ENCODE measurements around the gene FCHO1. TPM values are rescaled to one million over a fixed set of nuclear protein-coding genes. Genes with fewer than 3 reads are reported as not detected.
"Not testable (repeated sequence)": the region's sequence is repeated elsewhere in the genome, so short reads cannot be mapped to it uniquely, and the experiment has no call there.

The FCHO1 gene
- total RNA-seq, 4 donors from 2014 or later: 0.60 to 26.9 (median 3.8) TPM

DNA sequence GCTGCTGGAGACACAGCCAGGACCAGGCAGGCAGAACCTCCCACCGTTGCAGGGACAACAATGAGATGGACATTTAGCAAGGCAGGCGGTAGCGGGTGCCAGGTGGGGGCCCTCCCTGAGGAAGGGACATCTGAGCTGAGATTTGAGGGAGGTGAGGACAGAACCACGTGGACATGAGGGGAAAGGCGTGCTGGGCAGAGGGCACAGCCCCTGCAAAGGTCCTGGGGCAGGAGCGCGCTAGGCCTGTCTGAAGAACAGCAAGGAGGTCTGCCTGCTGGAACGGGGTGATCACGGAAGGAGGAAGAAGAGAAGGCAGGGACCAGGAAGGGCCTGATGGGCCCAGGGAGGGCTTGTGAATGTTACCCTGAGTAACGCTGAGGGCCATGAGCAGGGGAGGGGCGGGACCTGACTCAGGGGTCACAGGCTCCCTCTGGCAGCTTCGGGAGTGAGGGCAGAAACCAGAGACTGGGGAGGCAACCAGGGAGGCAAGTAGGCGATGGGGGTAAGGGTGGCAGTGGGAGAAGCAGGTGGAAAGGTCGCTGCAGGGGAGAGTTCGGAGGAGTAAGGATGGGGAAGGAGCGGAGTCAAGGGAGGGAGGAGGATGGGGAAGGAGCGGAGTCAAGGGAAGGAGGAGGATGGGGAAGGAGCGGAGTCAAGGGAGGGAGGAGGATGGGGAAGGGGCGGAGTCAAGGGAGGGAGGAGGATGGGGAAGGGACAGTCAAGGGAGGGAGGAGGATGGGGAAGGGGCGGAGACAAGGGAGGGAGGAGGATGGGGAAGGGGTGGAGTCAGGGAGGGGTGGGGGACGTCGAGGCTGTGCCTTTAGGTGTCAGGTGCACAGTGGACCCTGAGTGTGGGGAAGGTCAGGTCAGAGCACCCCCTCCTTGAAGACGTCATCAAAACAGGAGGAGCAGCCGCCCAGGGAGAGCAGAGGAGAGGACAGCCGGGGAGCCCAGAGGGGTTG is 28.0 kb downstream of the FCHO1 start:
- Histone ChIP-seq H3K9me3 (no peaks in the 10 kb centered on the region), H3K36me3 (no peaks in the 10 kb centered on the region), H3K27me3 (peaks cover 20% of the 10 kb centered on the region), H3K4me3 (peak overlapping the region in 1 of 4 donors; percentile 18), H3K27ac (no peak overlapping the region), H3K4me1 (peaks cover 0 to 15% (median 12%) of the 10 kb centered on the region in 4 donors)
- DNase-seq: peak; percentile 33
- in situ Hi-C loops (cut with MboI; ENCODE audit: low pct_ligation_motif_present in 1 of 4, low pct_unique_long_range_greater_than_20kb in 1 of 4, low sequenced_read_pairs in 3 of 4): loop anchor here in 1 of 4 donors (10.0 kb wide), 1 partner anchor 74 kb away; no protein-coding TSS in a partner anchor
- TF ChIP-seq EP300 (IDR thresholded peaks at IDR 0.05; ENCODE audit: low read depth) (no peak), POLR2A (IDR thresholded peaks at IDR 0.05) (no peak), POLR2AphosphoS5 (IDR thresholded peaks at IDR 0.05) (no peak)
- TF ChIP-seq, protein P1, sequence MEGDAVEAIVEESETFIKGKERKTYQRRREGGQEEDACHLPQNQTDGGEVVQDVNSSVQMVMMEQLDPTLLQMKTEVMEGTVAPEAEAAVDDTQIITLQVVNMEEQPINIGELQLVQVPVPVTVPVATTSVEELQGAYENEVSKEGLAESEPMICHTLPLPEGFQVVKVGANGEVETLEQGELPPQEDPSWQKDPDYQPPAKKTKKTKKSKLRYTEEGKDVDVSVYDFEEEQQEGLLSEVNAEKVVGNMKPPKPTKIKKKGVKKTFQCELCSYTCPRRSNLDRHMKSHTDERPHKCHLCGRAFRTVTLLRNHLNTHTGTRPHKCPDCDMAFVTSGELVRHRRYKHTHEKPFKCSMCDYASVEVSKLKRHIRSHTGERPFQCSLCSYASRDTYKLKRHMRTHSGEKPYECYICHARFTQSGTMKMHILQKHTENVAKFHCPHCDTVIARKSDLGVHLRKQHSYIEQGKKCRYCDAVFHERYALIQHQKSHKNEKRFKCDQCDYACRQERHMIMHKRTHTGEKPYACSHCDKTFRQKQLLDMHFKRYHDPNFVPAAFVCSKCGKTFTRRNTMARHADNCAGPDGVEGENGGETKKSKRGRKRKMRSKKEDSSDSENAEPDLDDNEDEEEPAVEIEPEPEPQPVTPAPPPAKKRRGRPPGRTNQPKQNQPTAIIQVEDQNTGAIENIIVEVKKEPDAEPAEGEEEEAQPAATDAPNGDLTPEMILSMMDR (IDR thresholded peaks at IDR 0.05): no peak
- WGBS, 2 donors (ENCODE audit: low coverage in 1 of 2): 6 to 20% methylated on average over 12 to 25 of the region's 25 CpGs
- intact Hi-C loops (cut with DNase I; ENCODE audit: low total_unique reads): no loop called here

DNA sequence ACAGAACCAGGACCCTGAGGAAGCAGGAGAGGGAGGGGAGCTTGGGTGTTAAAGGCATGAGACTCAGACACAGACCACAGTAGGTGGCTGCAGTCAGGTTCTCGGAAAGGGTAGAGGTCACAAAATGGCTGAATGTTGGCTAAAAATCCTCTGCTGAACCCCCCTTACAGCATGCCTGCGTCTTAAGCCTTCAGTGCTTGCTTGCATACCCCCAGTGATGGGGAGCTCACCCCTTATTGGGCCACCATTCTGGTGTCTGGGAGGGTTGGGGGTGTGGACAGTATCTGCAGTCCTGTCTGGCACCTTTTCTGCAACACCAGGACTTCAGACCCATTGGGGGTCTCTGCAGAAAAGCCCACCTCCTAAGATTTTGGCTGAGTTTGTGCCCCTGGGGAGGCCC is 29.5 kb downstream of the FCHO1 start:
- DNase-seq: no peak
- in situ Hi-C loops (cut with MboI; ENCODE audit: low pct_ligation_motif_present in 1 of 4, low pct_unique_long_range_greater_than_20kb in 1 of 4, low sequenced_read_pairs in 3 of 4): no loop called here
- Histone ChIP-seq H3K27ac (no peak overlapping the region), H3K36me3 (no peaks in the 10 kb centered on the region), H3K4me3 (no peak overlapping the region), H3K4me1 (peaks cover 0 to 16% (median 12%) of the 10 kb centered on the region in 4 donors), H3K27me3 (peaks cover 20% of the 10 kb centered on the region), H3K9me3 (no peaks in the 10 kb centered on the region)
- WGBS, 2 donors (ENCODE audit: low coverage in 1 of 2): 83 to 91% methylated on average over 1 to 2 of the region's 2 CpGs
- intact Hi-C loops (cut with DNase I; ENCODE audit: low total_unique reads): no loop called here
- TF ChIP-seq, protein P1 (IDR thresholded peaks at IDR 0.05): no peak
- TF ChIP-seq POLR2AphosphoS5 (IDR thresholded peaks at IDR 0.05) (no peak), EP300 (IDR thresholded peaks at IDR 0.05; ENCODE audit: low read depth) (no peak)

DNA sequence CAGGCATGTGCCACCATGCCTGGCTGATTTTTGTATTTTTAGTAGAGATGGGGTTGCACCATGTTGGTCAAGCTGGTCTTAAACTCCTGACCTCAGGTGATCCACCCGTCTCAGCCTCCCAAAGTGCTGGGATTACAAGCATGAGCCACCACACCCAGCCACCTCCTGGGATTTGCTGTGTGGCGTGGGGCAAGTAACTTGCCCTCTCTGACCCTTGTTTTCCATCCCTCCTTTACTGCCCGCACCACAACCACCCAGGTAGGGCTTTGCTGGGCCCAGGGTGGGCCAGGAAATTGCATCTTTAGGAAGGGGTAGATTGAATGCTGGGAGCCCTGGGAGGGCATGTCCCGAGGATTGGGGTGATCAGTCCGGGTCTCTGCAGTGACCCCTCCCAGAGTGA is 32.4 kb downstream of the FCHO1 start:
- WGBS, 2 donors (ENCODE audit: low coverage in 1 of 2): 81 to 100% methylated on average over 1 to 5 of the region's 5 CpGs
- H3K36me3 ChIP-seq; H3K27ac ChIP-seq; H3K9me3 ChIP-seq; in situ Hi-C loops (cut with MboI; ENCODE audit: low pct_ligation_motif_present in 1 of 4, low pct_unique_long_range_greater_than_20kb in 1 of 4, low sequenced_read_pairs in 3 of 4); DNase-seq; H3K4me1 ChIP-seq; H3K4me3 ChIP-seq; intact Hi-C loops (cut with DNase I; ENCODE audit: low total_unique reads): not testable (repeated sequence)
- H3K27me3 ChIP-seq: peaks cover 16% of the 10 kb centered on the region

DNA sequence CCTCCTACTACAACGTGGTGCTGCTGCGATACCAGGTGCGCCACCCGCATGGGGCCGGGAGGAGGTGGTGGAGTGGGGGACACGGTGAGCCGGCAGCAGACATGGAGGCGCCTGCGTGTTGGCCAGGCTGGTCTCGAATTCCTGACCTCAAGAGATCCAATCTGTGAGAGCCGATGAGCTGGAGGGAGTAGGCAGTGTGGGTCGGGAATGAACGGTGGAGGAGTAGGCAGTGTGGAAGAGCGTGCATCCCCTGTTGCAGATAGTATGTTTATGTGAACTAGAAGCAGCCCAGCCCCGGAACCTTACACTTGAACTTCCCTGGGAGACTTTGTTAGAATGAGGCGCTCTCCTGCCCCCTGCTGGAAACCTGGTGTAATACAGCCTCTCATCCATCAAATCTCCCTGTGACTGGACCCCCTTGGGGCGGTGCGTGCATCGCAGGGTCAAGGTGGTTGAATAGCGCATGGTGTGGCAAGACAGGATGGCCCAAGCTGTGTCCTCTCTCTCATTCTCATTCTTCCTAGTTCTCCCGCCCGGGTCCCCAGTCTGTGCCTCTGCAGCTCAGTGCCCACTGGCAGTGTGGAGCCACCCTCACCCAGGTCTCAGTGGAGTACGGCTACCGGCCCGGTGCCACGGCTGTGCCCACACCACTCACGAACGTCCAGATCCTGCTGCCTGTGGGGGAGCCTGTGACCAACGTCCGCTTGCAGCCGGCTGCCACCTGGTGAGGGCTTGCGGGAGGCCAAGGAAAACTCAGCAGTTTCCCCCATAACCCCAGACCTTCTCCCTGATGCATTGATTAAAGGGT is 33.1 kb downstream of the FCHO1 start:
- Histone ChIP-seq H3K27me3 (peaks cover 12% of the 10 kb centered on the region), H3K27ac (no peak overlapping the region), H3K4me1 (peaks cover 0 to 3% (median 0%) of the 10 kb centered on the region in 4 donors), H3K36me3 (no peaks in the 10 kb centered on the region), H3K9me3 (no peaks in the 10 kb centered on the region), H3K4me3 (no peak overlapping the region)
- TF ChIP-seq, protein P1 (IDR thresholded peaks at IDR 0.05): peak; percentile 74 to 83 (median 79)
- TF ChIP-seq EP300 (IDR thresholded peaks at IDR 0.05; ENCODE audit: low read depth) (no peak), POLR2AphosphoS5 (IDR thresholded peaks at IDR 0.05) (no peak), POLR2A (IDR thresholded peaks at IDR 0.05) (no peak)
- DNase-seq: peak; percentile 76
- in situ Hi-C loops (cut with MboI; ENCODE audit: low pct_ligation_motif_present in 1 of 4, low pct_unique_long_range_greater_than_20kb in 1 of 4, low sequenced_read_pairs in 3 of 4) (no loop called here), intact Hi-C loops (cut with DNase I; ENCODE audit: low total_unique reads) (no loop called here)
- WGBS, 2 donors (ENCODE audit: low coverage in 1 of 2): 46% methylated on average over 25 of the region's 32 CpGs; no CpG with 5 or more reads in 1 of the 2 donors

Data from transverse colon (tissue), 4 donors.